Smooth muscle cell (in vitro differentiated cells): ENCODE results near the gene TNFRSF18. TPM values are rescaled to one million over a fixed set of nuclear protein-coding genes. Genes with fewer than 3 reads are reported as not detected.

Experiments used
- DNase-seq: peaks from one replicate; lab custom pipeline; 2025; ENCODE audit not compliant: unreplicated experiment; lab: John Stamatoyannopoulos, UW
- H2AFZ ChIP-seq: fragments of 200-600 bp; sonication (generic); 2 replicates; pipeline ENCODE4 v1.6.0; 2016; ENCODE audit warnings: antibody characterized with exemption, low read depth, mild to moderate bottlenecking
- H3F3A ChIP-seq: fragments of 200-600 bp; sonication (generic); 2 replicates; pipeline ENCODE4 v1.6.0; 2017; ENCODE audit warnings: antibody characterized with exemption, low read depth
- H3K27ac ChIP-seq: fragments of 200-600 bp; sonication (generic); 2 replicates; pipeline ENCODE4 v1.5.1; 2016; ENCODE audit warnings: low read depth, mild to moderate bottlenecking
- H3K27me3 ChIP-seq: fragments of 200-600 bp; sonication (generic); 2 replicates; pipeline ENCODE4 v1.6.1; 2016; ENCODE audit warnings: low read depth, mild to moderate bottlenecking
- H3K36me3 ChIP-seq: fragments of 200-600 bp; sonication (generic); 2 replicates; pipeline ENCODE4 v1.5.1; 2016; ENCODE audit warnings: low read depth
- H3K4me1 ChIP-seq: fragments of 200-600 bp; sonication (generic); 2 replicates; pipeline ENCODE4 v1.5.1; 2016; ENCODE audit warnings: low read depth
- H3K4me2 ChIP-seq: fragments of 200-600 bp; sonication (generic); 2 replicates; pipeline ENCODE4 v1.6.0; 2016; ENCODE audit warnings: mild to moderate bottlenecking
- H3K4me3 ChIP-seq: fragments of 200-600 bp; sonication (generic); 2 replicates; pipeline ENCODE4 v1.5.1; 2016; ENCODE audit warnings: mild to moderate bottlenecking
- H3K79me2 ChIP-seq: fragments of 200-600 bp; sonication (generic); 2 replicates; pipeline ENCODE4 v1.6.0; 2016; ENCODE audit warnings: low read depth, mild to moderate bottlenecking
- H3K9ac ChIP-seq: fragments of 200-600 bp; sonication (generic); 2 replicates; pipeline ENCODE4 v1.6.0; 2016; ENCODE audit warnings: low read depth
- H3K9me3 ChIP-seq: fragments of 200-600 bp; sonication (generic); replicated peaks from 2 replicates; pipeline ENCODE4 v1.5.1; 2016; ENCODE audit warnings: low read depth
- H4K20me1 ChIP-seq: fragments of 200-600 bp; sonication (generic); 2 replicates; pipeline ENCODE4 v1.6.0; 2016; ENCODE audit warnings: low read depth
- CTCF ChIP-seq: fragments of 200-600 bp; sonication (generic); IDR thresholded peaks from 2 replicates; pipeline ENCODE4 v1.5.1; 2017; ENCODE audit warnings: borderline replicate concordance, mild to moderate bottlenecking, antibody characterized with exemption; ENCODE audit not compliant: insufficient read depth, poor library complexity, severe bottlenecking
- WGBS: methylation state at CpG from one replicate; pipeline ENCODE4 v1.1.7; 2016; ENCODE audit warnings: low lambda C conversion rate; 5-methylcytosine and 5-hydroxymethylcytosine counted together
- polyA plus RNA-seq: library from polyadenylated mRNA; unstranded; fragments of >200 nt; fragmentation: Nextera tagmentation; extraction: Ambion mirVana; gene quantifications from 2 replicates; pipeline ENCODE4 v1.2.1, GENCODE V29; 2016
- total RNA-seq: library from RNA; depleted of rRNA; stranded (reverse); fragments of >200 nt; gene quantifications from 2 replicates; pipeline ENCODE4 v1.2.3, GENCODE V29; 2014

The TNFRSF18 gene
- total and polyA plus RNA-seq, 2 experiments from 2014 or later = 4.8 to 12.2 TPM

- WGBS = 92% methylated on average over 19 of the region's 19 CpGs
- no peak for DNase-seq
- peak overlapping the region; percentile 85 for H3K4me2 ChIP-seq
- H3K36me3 ChIP-seq = no peaks in the 10 kb centered on the region
- H3K4me1 ChIP-seq = peaks cover 9% of the 10 kb centered on the region
- H3F3A ChIP-seq = no peaks in the 10 kb centered on the region
- no peaks in the 10 kb centered on the region for H3K9me3 ChIP-seq
- H3K79me2 ChIP-seq = no peaks in the 10 kb centered on the region
- H3K27me3 ChIP-seq = no peaks in the 10 kb centered on the region
- no peak overlapping the region for H3K27ac ChIP-seq
- no peaks in the 10 kb centered on the region for H4K20me1 ChIP-seq
- H2AFZ ChIP-seq = no peak overlapping the region
- TF ChIP-seq CTCF = no peak
- H3K9ac ChIP-seq = no peak overlapping the region
- peak overlapping the region; percentile 31 for H3K4me3 ChIP-seq
Measured at GRCh38 chr1:1206966-1207531, 657 bp upstream of the TNFRSF18 start.

GRCh38 chr1:1205769-1206375 lies 520 bp downstream of the TNFRSF18 start:
- no peak for TF ChIP-seq CTCF
- Histone ChIP-seq H3K9me3 (no peaks in the 10 kb centered on the region), H3K36me3 (no peaks in the 10 kb centered on the region), H3K4me3 (peak overlapping the region; percentile 31), H3K4me1 (peaks cover 9% of the 10 kb centered on the region), H3K27ac (no peak overlapping the region), H3K27me3 (no peaks in the 10 kb centered on the region), H3K79me2 (no peaks in the 10 kb centered on the region), H3K4me2 (peak overlapping the region; percentile 85), H3K9ac (peak overlapping the region; percentile 17), H3F3A (no peaks in the 10 kb centered on the region), H2AFZ (no peak overlapping the region), H4K20me1 (no peaks in the 10 kb centered on the region)
- 52% methylated on average over 27 of the region's 31 CpGs for WGBS
- DNase-seq = no peak

GRCh38 chr1:1204998-1205768 lies 1.2 kb downstream of the TNFRSF18 start:
- H3K36me3 ChIP-seq = no peaks in the 10 kb centered on the region
- no peak for TF ChIP-seq CTCF
- no peak for DNase-seq
- no peak overlapping the region for H3K27ac ChIP-seq
- H3K4me2 ChIP-seq = peak overlapping the region; percentile 85
- peaks cover 9% of the 10 kb centered on the region for H3K4me1 ChIP-seq
- no peak overlapping the region for H3K9ac ChIP-seq
- WGBS = 89% methylated on average over 18 of the region's 19 CpGs
- no peaks in the 10 kb centered on the region for H3F3A ChIP-seq
- H3K27me3 ChIP-seq = no peaks in the 10 kb centered on the region
- no peaks in the 10 kb centered on the region for H3K9me3 ChIP-seq
- H4K20me1 ChIP-seq = no peaks in the 10 kb centered on the region
- no peak overlapping the region for H3K4me3 ChIP-seq
- no peak overlapping the region for H2AFZ ChIP-seq
- H3K79me2 ChIP-seq = no peaks in the 10 kb centered on the region
